Measurements from ENCODE around the gene MFSD12.

DNA sequence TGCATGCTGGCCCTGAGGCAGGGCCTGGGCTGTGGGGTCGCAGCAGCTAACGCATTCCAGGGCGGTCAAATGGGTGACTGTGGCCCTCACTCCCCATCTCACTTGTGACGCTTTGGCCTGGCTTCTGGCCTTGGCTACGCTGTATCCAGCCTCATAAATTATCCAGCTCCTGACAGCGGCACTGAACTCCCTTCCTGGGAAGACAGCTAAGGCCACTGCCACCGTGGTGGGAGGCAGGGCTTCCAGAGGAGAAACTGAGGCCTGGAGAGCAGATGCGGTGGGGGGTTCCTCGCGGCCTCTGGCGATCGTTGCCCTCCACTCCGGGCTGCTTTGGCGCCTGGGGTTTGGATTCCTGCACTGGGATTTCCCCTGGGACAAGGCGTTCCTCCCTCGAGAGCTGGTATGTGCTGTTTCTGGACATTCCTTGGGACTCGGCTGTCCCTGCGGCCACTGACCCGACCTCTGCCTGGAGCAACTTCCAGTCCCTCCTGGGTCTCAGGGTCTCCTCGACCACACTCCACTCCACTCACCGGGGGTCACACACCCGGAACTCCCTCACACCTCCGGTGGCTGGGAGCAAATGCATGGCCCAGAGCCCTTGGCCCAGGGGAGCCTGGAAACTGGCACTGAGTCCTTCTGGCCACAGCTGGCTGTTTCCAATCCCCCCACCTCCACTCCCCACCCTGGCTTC, 45.9 kb upstream of the MFSD12 start:
- TF ChIP-seq, protein P1, sequence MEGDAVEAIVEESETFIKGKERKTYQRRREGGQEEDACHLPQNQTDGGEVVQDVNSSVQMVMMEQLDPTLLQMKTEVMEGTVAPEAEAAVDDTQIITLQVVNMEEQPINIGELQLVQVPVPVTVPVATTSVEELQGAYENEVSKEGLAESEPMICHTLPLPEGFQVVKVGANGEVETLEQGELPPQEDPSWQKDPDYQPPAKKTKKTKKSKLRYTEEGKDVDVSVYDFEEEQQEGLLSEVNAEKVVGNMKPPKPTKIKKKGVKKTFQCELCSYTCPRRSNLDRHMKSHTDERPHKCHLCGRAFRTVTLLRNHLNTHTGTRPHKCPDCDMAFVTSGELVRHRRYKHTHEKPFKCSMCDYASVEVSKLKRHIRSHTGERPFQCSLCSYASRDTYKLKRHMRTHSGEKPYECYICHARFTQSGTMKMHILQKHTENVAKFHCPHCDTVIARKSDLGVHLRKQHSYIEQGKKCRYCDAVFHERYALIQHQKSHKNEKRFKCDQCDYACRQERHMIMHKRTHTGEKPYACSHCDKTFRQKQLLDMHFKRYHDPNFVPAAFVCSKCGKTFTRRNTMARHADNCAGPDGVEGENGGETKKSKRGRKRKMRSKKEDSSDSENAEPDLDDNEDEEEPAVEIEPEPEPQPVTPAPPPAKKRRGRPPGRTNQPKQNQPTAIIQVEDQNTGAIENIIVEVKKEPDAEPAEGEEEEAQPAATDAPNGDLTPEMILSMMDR (IDR thresholded peaks at IDR 0.05), result no peak
- TF ChIP-seq ZFX (IDR thresholded peaks at IDR 0.05; ENCODE audit: borderline replicate concordance), result no peak

Measured in 22Rv1 (cell line).